Stimulated activated CD4-positive, alpha-beta T cell treated with anti-CD3 and anti-CD28 coated beads, TNF-alpha, amount 100 ng/mL, for 1 hour (primary cell): ENCODE data around the gene SF3B5.
"Not testable (repeated sequence)": the region's sequence is repeated elsewhere in the genome, so short reads cannot be mapped to it uniquely, and the experiment has no call there.

Experiments
- DNase-seq, 3 donors: peaks; one replicate each; pipeline ENCODE4 v3.0.0-alpha.2; 2020; ENCODE audit warnings: low read depth in 3 of 3, low spot score in 1 of 3

Gene SF3B5

GRCh38 chr6:144095134-144096002 is at the start of gene SF3B5:
Gene SF3B5 (minus strand): TSS chr6:144095573. CDS start chr6:144095497, 76 bp downstream.
- peak; percentile 88 to 91 (median 90) for DNase-seq

GRCh38 chr6:144144996-144145395 is 49.6 kb upstream of the SF3B5 start:
- no peak for DNase-seq

- no peak for DNase-seq
These were observed 48.5 kb upstream of the SF3B5 start for GRCh38 chr6:144143878-144144277.

GRCh38 chr6:144143106-144143505 is 47.7 kb upstream of the SF3B5 start:
- no peak for DNase-seq

GRCh38 chr6:144141470-144141869 is 46.1 kb upstream of the SF3B5 start:
- DNase-seq, result no peak

GRCh38 chr6:144140867-144141266 is 45.5 kb upstream of the SF3B5 start:
- no peak for DNase-seq

GRCh38 chr6:144139817-144140216 is 44.4 kb upstream of the SF3B5 start:
- DNase-seq, result no peak

- DNase-seq, result no peak
These were observed 43.2 kb upstream of the SF3B5 start for GRCh38 chr6:144138542-144138941.

GRCh38 chr6:144134737-144135136 is 39.4 kb upstream of the SF3B5 start:
- DNase-seq, result no peak

GRCh38 chr6:144134176-144134575 is 38.8 kb upstream of the SF3B5 start:
- no peak for DNase-seq

- no peak for DNase-seq
These were observed 38.0 kb upstream of the SF3B5 start for GRCh38 chr6:144133225-144133821.

- DNase-seq, result not testable (repeated sequence)
These were observed 36.9 kb upstream of the SF3B5 start for GRCh38 chr6:144132167-144132690.

- DNase-seq, result no peak
These were observed 35.9 kb upstream of the SF3B5 start for GRCh38 chr6:144131248-144131709.

- DNase-seq, result no peak
These were observed 34.1 kb upstream of the SF3B5 start for GRCh38 chr6:144129469-144129868.

GRCh38 chr6:144127097-144127496 is 31.7 kb upstream of the SF3B5 start:
- no peak for DNase-seq

GRCh38 chr6:144123836-144124235 is 28.5 kb upstream of the SF3B5 start:
- DNase-seq, result no peak

- no peak for DNase-seq
These were observed 28.0 kb upstream of the SF3B5 start for GRCh38 chr6:144123421-144123820.

GRCh38 chr6:144122861-144123260 is 27.5 kb upstream of the SF3B5 start:
- no peak for DNase-seq

GRCh38 chr6:144119376-144119775 is 24.0 kb upstream of the SF3B5 start:
- no peak for DNase-seq

GRCh38 chr6:144115219-144115618 is 19.8 kb upstream of the SF3B5 start:
- no peak for DNase-seq

GRCh38 chr6:144113366-144113765 is 18.0 kb upstream of the SF3B5 start:
- no peak for DNase-seq

GRCh38 chr6:144110210-144110609 is 14.8 kb upstream of the SF3B5 start:
- no peak for DNase-seq
